ENCODE measurements around the gene PLXNA2.

Gene PLXNA2

GRCh38 chr1:208156741-208157140, 87.4 kb downstream of the PLXNA2 start:
- H3K27me3 ChIP-seq (ENCODE audit: insufficient read depth, low read length, poor library complexity) = peaks cover 36% of the 10 kb centered on the region
- no peaks in the 10 kb centered on the region for H3K4me1 ChIP-seq (ENCODE audit: insufficient read depth, low read length)
- no peak overlapping the region for H3K4me2 ChIP-seq (ENCODE audit: insufficient read depth, low read length)
- no peaks in the 10 kb centered on the region for H3K36me3 ChIP-seq (ENCODE audit: insufficient read depth, low read length)
- TF ChIP-seq CTCF (IDR thresholded peaks at IDR 0.05; ENCODE audit: borderline replicate concordance, extremely low read depth, low read length, poor library complexity, severe bottlenecking) (no peak), EZH2 (IDR thresholded peaks at IDR 0.05; ENCODE audit: borderline replicate concordance, low read depth, low read length, severe bottlenecking) (no peak)
- no peaks in the 10 kb centered on the region for H3K9me3 ChIP-seq (ENCODE audit: insufficient read depth, low read length, severe bottlenecking)
- H2AFZ ChIP-seq (ENCODE audit: low read depth, low read length) = no peak overlapping the region
- DNase-seq (no peak), ATAC-seq (ENCODE audit: insufficient read depth, low read depth) (no peak)
- no peak overlapping the region for H3K27ac ChIP-seq (ENCODE audit: low read length)
- H3K9ac ChIP-seq (ENCODE audit: low read depth, low read length) = no peak overlapping the region
- H3K79me2 ChIP-seq (ENCODE audit: insufficient read depth, low read length) = no peaks in the 10 kb centered on the region
- no peaks in the 10 kb centered on the region for H4K20me1 ChIP-seq (ENCODE audit: insufficient read depth, low read length)
- no peak overlapping the region for H3K4me3 ChIP-seq (ENCODE audit: low read depth in 1 of 2, low read length in 2 of 2)

- Histone ChIP-seq H3K27ac (ENCODE audit: low read length) (no peak overlapping the region), H3K9ac (ENCODE audit: low read depth, low read length) (no peak overlapping the region), H3K27me3 (ENCODE audit: insufficient read depth, low read length, poor library complexity) (peaks cover 37% of the 10 kb centered on the region), H3K79me2 (ENCODE audit: insufficient read depth, low read length) (no peaks in the 10 kb centered on the region), H3K36me3 (ENCODE audit: insufficient read depth, low read length) (no peaks in the 10 kb centered on the region), H3K4me3 (ENCODE audit: low read depth in 1 of 2, low read length in 2 of 2) (no peak overlapping the region), H3K4me2 (ENCODE audit: insufficient read depth, low read length) (no peak overlapping the region), H2AFZ (ENCODE audit: low read depth, low read length) (no peak overlapping the region), H4K20me1 (ENCODE audit: insufficient read depth, low read length) (no peaks in the 10 kb centered on the region), H3K9me3 (ENCODE audit: insufficient read depth, low read length, severe bottlenecking) (no peaks in the 10 kb centered on the region), H3K4me1 (ENCODE audit: insufficient read depth, low read length) (no peaks in the 10 kb centered on the region)
- ATAC-seq (ENCODE audit: insufficient read depth, low read depth) (no peak), DNase-seq (no peak)
- TF ChIP-seq EZH2 (IDR thresholded peaks at IDR 0.05; ENCODE audit: borderline replicate concordance, low read depth, low read length, severe bottlenecking) (no peak), CTCF (IDR thresholded peaks at IDR 0.05; ENCODE audit: borderline replicate concordance, extremely low read depth, low read length, poor library complexity, severe bottlenecking) (no peak)
Measured at GRCh38 chr1:208156310-208156709, 87.9 kb downstream of the PLXNA2 start.

GRCh38 chr1:208154679-208155642, 89.2 kb downstream of the PLXNA2 start:
- no peaks in the 10 kb centered on the region for H4K20me1 ChIP-seq (ENCODE audit: insufficient read depth, low read length)
- TF ChIP-seq CTCF (IDR thresholded peaks at IDR 0.05; ENCODE audit: borderline replicate concordance, extremely low read depth, low read length, poor library complexity, severe bottlenecking) (no peak), EZH2 (IDR thresholded peaks at IDR 0.05; ENCODE audit: borderline replicate concordance, low read depth, low read length, severe bottlenecking) (no peak)
- H3K4me2 ChIP-seq (ENCODE audit: insufficient read depth, low read length) = no peak overlapping the region
- DNase-seq = no peak
- no peak overlapping the region for H3K4me3 ChIP-seq (ENCODE audit: low read depth in 1 of 2, low read length in 2 of 2)
- no peak overlapping the region for H2AFZ ChIP-seq (ENCODE audit: low read depth, low read length)
- no peaks in the 10 kb centered on the region for H3K36me3 ChIP-seq (ENCODE audit: insufficient read depth, low read length)
- no peak overlapping the region for H3K27ac ChIP-seq (ENCODE audit: low read length)
- H3K4me1 ChIP-seq (ENCODE audit: insufficient read depth, low read length) = no peaks in the 10 kb centered on the region
- no peak overlapping the region for H3K9ac ChIP-seq (ENCODE audit: low read depth, low read length)
- H3K27me3 ChIP-seq (ENCODE audit: insufficient read depth, low read length, poor library complexity) = peaks cover 38% of the 10 kb centered on the region
- ATAC-seq (ENCODE audit: insufficient read depth, low read depth) = no peak
- H3K79me2 ChIP-seq (ENCODE audit: insufficient read depth, low read length) = no peaks in the 10 kb centered on the region
- no peaks in the 10 kb centered on the region for H3K9me3 ChIP-seq (ENCODE audit: insufficient read depth, low read length, severe bottlenecking)
